Activated CD4-positive, CD25-positive, alpha-beta regulatory T cell (primary cell): Measurements from ENCODE around the gene ST8SIA6.
"Not testable (repeated sequence)": the region's sequence is repeated elsewhere in the genome, so short reads cannot be mapped to it uniquely, and the experiment has no call there.

Experiments
- DNase-seq, 4 experiments: peaks; one replicate each; lab custom pipeline; 2025; lab: John Stamatoyannopoulos, UW

Gene ST8SIA6

GRCh38 chr10:17343118-17343517 is 111.3 kb downstream of the ST8SIA6 start:
- DNase-seq = no peak

- no peak for DNase-seq
These were observed 114.1 kb downstream of the ST8SIA6 start for GRCh38 chr10:17340144-17340829.

DNA sequence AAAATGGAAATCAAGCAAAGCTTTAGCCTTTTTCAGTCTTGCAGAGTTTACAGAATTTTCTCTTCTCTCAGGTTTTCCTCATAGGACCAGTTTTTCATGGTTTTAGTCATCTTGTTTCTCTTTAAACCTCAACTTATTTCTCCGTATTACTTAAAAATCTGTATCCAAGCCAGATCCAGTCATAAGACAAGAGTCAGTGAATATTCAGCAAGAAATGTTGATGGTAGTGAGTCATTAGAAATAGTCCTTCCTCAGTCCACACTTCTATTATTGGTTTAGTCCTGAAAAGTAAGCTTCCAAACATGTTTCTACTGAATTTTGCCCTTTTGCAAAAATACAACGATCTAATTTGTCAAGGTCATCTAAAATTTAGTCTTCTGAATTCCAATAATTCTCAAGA is 119.3 kb downstream of the ST8SIA6 start:
- DNase-seq = no peak

- no peak for DNase-seq
These were observed 123.9 kb downstream of the ST8SIA6 start for GRCh38 chr10:17330501-17330900.

DNA sequence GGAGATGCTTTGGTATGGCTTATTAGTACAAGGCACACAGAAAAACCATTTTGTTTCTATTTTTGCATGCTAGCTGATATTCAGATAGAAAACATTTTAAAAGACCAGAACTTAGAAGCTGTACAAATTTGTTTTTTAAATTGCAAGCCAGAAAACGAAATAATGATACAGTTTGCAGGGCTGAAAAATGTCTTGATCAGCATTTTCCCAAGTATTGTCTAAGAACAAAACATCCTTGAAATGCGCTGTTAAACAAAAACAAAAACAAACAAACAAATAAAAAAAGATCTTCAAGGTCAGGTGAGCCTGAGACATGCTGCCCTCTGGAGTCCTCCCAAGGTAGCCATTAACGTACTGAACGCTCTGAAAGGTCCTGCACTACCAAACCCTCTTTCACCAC is 128.0 kb downstream of the ST8SIA6 start:
- no peak for DNase-seq

GRCh38 chr10:17321957-17322356 is 132.4 kb downstream of the ST8SIA6 start:
- DNase-seq = not testable (repeated sequence)

GRCh38 chr10:17316488-17317170 is 137.8 kb downstream of the ST8SIA6 start:
- DNase-seq = no peak

GRCh38 chr10:17309435-17309834 is 145.0 kb downstream of the ST8SIA6 start:
- DNase-seq = no peak

GRCh38 chr10:17307123-17307522 is 147.3 kb downstream of the ST8SIA6 start:
- DNase-seq = no peak

GRCh38 chr10:17292375-17292774 is 162.0 kb downstream of the ST8SIA6 start:
- no peak for DNase-seq

DNA sequence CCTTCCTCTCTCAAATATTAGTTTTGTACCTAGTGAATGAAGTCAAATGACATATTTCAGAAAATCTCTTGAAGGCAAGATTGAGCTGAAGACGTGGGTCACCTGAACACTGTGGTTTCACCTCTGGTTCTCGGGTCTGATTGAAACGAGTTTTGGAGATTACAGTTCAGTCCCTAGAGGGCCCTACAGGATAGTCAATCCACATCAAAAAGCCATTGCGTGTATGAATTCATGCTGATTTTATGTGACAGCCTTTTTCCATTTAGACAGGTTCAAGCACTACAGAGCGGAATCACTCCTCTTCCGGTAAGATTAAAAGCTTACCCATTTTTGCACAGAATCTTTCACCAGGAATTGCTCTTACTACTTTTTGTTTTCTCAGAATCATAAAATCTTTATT is 164.2 kb downstream of the ST8SIA6 start:
- no peak for DNase-seq

DNA sequence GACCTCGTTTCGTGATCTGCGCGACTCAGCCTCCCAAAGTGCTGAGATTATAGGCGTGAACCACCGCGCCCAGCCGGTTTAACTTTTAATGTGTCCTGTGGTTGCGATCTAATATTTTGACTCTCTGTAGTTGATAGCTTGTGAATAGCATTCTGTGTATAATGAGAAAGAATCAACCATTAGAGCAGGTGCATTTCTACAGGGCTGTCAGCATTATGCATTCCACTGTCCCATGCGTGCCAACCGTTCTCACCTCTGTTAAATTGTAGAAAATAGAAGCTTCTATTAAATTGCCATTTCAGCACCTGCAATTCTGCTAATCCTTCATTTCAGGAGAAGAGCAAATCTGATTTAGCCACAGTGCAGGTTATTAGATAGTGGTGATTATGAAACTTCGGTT is 164.6 kb downstream of the ST8SIA6 start:
- no peak for DNase-seq

GRCh38 chr10:17286562-17287550 is 167.5 kb downstream of the ST8SIA6 start:
- DNase-seq = no peak

DNA sequence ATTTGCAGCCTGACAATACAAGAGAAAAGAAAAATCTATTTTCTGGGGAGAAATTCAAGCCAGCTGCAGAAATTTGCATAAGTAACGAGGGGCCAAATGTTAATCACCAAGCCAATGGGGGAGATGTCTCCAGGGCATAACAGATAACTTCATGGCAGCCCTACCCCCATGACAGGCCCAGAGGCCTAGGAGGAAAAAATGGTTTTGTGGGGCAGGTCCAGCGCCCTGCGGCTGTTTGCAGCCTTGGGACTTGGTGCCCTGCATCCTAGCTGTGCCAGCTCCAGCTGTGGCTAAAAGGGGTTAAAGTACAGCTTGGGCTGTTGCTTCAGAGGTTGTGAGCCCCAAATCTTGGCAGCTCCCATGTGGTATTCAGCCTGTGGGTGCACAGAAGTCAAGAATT is 172.1 kb downstream of the ST8SIA6 start:
- no peak for DNase-seq

- no peak for DNase-seq
These were observed 175.7 kb downstream of the ST8SIA6 start for GRCh38 chr10:17278607-17279240.

DNA sequence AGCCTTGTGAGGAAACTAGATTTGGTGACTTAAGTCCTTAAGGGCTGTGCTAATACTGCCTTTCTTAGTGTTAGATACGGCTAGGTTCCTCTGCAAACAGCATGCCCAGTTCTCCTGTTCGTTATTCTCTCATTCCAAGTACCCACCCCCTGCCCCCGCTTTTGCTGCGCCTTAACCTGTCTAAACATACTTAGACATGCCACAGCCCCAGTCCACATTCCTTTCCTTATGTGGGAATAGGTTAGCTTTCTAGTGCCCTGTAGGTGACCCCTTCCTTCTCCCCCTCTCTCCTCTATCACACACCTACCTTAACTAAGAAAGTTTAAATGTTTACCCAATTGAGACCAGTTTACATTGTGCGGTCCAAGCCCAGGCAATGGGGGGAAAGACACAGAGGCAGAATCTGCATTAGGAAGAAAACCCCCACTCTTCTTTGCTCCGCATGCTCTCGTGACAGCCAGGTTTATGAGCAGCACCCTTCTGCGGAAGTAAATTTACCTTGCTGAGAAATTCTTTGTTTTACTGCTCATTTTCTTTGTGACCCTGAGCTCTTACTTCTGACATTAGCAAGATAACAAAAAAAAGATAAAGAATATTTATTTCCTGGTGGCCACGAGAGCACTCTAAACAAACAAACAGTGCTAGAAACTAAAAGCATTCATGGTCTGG is 177.5 kb downstream of the ST8SIA6 start:
- no peak for DNase-seq

DNA sequence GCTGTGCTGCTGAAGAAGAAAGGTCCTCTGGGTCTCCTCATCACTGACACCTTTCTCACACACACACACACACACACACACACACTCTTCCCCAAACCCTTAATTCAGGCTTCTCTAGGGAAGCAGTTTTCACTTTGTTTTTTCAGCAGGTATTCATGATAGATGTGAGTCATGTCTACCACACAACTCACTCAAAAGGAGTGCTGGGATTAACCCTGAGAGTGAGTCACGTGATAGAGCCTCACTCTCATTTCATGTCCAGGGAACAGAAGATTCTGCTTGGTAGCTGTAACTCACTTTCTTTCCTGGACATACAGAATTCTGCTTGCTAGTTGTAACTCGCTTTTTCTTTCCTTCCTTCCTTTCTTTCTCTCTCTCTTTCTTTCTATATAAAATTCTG is 181.0 kb downstream of the ST8SIA6 start:
- no peak for DNase-seq

- DNase-seq = no peak
These were observed 181.7 kb downstream of the ST8SIA6 start for GRCh38 chr10:17272648-17273047.
